HG03039 (cell line): ENCODE results near the gene SPOCK2.
"Not testable (repeated sequence)": the region's sequence is repeated elsewhere in the genome, so short reads cannot be mapped to it uniquely, and the experiment has no call there.

Experiments used
- ATAC-seq: cut with Tn5 transposase; IDR thresholded peaks from one replicate; pipeline ENCODE4 v1.9.1; 2021; ENCODE audit warnings: mild to moderate bottlenecking, moderate library complexity; ENCODE audit not compliant: unreplicated experiment

The SPOCK2 gene

DNA sequence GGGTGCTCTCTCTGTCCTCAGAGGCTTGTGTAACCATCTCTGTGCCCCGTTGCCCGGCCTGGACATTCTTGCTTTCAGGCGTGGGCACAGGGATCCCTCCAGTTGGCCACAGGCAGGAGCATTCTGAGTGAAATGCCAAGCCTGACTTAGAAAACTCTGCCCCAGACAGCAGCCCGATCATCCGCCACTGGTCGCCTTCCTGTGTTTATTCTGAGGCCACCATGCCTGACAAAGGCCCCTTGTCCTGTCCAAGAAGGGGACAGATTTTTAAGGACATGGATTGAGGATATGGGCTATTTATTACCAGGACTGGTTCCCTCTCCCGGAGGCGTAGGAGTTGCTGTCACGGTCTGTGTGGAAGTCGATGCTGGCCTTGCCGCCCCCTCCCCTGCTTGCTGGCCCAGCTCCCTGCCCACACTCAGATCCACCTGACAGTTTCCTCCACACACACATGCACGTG, 54.3 kb downstream of the SPOCK2 start:
- no peak for ATAC-seq

DNA sequence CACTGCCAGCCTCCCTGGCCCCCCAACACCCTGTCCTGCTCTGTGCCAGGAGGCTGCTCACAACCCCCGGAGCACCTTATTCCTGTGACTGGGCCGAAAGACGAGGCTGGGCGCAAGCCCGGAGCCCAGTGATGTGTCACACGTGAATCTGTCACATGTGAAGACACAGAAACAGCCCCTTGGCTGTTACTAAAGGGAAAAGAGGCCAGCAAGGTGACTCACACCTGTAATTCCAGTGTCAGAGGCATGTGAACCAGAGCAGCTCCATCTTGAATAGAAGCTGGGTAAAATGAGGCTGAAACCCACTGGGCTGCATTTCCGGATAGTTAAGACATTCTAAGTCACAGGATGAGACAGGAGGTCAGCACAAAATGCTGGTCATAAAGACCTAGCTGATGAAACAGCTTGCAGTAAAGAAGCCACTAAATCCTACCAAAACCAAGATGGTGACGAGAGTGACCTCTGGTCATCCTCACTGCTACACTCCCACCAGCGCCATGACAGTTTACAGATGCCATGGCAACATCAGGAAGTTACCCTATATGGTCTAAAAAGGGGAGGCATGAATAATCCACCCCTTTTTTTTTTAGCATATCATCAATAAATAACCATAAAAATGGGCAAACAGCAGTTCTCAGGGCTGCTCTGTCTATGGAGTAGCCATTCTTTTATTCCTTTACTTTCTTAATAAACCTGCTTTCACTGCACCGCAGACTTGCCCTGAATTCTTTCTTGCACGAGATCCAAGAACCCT, 55.8 kb downstream of the SPOCK2 start:
- ATAC-seq, result not testable (repeated sequence)

DNA sequence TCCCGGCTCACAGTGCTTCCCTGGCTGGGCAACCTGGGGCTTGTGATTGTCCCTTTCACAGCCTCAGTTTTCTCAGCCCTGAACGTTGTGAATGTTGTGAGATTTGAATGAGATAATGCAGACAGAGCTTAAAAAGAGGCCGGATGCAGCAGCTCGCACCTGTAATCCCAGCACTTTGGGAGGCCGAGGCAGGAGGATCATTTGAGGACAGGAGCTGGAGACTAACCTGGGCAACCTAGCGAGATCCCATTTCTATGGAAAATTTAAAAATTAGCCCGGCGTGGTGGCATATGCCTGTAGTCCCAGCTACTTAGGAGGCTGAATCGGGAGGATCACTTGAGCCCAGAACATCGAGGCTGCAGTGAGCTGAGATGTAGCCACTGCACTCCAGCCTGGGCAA, 56.6 kb downstream of the SPOCK2 start:
- no peak for ATAC-seq

DNA sequence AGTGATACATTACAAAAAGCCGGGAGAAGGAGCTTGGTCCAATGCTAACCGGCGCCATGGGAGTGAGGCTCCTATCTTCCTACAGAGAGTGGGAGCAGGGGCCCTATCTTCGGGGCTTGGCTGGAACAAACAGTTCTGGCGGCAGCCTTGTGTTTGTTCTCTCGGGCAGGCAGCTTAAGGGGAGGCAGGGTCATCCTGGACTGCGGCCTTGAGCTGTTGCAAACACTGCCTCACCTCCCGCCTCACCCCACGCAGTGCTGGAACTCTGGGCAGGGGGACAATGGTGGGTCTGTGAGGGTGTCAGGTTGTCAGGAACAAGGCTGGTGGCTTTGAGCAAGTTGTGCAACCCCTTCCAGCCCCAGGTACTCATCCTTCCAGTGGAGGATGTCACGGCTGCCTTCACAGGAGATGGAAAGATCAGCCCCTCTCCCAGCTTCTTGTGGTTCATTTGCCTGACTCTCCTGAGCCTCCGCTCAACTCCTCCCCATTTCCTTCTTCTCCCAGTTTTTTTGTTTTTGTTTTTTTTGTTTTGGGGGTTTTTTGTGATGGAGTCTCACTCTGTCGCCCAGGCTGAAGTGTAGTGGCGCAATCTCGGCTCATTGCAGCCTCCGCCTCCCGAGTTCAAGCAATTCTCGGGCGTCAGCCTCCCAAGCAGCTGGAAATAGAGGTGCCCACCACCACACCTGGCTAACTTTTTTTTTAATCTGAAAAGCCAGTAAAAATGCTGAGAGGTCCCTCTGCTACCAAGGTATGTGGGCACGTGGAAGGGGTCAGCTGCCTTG, 57.4 kb downstream of the SPOCK2 start:
- no peak for ATAC-seq

DNA sequence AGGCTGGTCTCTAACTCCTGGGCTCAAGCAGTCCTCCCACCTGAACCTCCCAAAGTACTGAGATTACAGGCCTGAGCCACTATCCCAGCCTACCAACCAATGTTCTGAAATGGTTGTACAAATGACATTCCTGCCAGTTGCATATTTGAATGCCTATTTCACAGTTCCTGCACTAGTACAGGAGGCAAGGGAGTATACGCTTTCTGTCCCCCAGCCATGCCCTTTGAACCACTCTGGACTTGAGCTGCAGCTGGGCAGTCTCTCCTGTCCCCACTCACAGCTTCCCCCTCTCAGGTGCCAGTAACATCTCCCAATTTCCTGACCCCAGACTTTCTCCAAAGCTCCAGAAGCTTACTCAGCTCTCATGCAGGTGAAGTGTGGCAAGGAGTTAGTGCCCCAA, 58.9 kb downstream of the SPOCK2 start:
- ATAC-seq, result no peak

DNA sequence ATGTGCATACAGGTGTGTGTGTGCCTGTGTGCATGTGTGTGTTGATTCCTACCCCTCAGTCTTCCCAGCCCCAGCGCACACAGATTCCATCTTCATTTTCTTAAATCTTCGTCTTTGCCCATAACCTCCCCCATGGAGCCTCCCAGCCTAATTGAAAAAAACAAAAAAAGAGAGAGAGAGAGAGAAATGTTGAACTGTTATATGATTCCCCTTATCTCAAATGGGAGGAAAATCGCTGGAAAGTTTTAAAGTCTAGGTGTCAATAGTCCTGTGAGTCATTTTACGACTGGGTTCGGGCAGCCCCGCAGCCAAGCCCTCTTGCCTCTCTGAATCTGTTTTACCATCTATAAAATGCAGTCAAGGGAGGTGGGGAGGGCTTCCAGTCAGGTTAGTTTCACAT, 60.9 kb downstream of the SPOCK2 start:
- ATAC-seq, result no peak

DNA sequence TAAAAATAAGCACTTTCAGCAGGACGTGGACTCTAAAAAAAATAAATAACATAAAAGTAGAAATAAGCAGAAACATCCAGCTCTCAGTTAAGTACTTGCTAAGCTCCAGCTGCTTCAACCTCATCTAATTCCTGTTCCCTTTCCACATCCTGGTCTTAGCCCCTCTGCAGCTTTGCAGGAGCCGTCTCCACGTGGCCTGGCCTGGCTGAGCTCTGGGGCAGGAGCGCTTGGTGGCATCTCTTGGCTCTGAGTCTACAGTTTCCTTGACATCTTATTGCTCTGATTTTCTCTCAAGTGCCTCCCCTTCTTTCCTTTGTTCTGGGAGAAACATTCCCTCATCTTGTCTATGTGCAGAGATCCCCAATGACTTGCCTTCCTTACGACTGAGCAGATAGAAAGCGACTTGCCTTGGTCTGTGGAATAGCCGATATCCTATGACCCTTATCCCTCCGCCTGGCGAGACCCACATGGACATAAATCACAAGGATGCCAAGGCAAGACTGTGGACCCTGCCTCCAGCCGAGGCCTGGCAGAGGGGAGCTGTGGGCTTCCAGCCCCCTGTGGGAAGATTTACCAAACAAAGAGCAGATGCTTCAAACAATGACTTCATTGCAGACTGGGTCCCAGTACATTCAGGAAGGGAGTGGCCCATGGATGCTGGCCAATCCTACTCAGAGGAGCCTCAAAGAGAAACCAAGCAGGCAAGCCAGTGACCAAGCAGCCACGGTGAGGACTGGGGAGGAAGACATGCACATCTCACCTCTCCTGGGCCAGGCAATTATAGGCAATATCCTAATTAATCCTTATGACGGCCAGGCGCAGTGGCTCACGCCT, 61.9 kb downstream of the SPOCK2 start:
- ATAC-seq, result no peak

DNA sequence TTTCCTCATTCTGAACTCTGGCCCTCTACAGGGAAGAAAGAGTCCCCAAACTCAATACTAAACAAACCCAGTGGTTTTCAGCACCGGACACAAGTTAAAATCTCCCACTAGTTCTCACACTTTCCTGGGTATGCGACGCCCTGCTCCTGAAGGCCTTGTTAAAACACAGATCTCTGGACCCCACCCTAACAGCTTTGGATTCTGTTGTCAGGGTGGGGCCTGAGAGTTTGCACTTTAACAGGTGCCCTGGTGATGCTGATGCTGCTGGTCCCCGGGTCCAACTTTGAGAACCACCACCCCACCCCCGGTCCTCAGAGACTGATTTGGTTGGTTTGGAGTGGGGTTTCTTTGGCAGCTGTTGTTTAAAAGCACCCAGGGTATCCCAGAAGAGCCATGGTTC, 62.5 kb downstream of the SPOCK2 start:
- ATAC-seq, result no peak

DNA sequence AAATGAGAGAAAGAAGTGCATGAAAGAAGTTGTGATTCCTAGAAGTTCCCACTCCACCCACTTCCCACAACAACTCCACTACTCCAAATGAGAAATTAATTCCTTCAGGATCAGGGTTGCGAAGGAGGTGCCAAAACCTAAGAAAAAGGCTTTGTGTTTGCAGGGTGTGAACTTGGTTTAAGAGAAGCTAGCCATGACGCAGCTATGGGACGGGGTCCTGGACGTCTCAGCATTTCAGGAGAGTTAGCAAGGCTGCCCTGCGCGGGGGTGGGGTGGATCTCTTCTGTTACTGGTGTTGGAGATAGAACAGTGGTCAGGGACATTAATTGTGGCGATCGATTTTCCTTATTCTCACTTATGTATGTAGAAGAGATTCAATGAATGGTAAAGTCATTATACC, 63.0 kb downstream of the SPOCK2 start:
- no peak for ATAC-seq

DNA sequence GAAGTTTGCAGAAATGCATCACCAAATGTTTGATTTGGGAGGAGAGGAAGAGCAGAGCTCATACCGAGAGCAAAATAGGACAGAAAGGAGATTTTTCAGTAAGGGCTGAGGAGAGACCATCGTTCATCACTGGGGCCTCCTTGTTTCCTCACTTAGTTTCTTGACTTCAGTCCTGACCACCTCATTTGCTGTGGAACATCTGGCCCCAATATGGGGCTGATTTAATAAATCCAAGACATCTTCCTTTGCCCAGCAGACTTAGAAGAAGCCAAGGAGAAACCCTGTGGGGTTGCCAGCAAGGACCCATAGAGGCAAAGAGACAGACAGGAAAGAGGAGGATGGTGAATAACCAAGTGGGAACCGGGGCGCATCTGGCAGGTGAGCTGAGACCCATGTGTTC, 63.8 kb downstream of the SPOCK2 start:
- ATAC-seq, result no peak

DNA sequence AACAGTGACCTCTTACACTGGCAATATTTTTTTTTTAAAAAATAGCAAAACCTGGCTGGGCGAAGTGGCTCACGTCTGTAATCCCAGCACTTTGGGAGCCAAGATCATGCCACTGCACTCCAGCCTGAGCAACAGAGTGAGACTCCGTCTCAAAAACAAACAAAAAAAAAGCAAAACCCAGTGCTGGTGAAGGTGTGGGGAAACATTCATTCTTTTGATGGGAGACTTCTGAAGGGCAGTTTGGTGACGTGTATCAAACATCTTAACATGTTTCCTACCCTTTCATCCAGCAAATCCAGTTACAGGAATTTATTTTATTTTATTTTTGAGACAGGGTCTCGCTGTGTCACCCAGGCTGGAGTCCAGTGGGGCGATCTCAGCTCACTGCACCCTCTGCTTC, 66.1 kb downstream of the SPOCK2 start:
- no peak for ATAC-seq

DNA sequence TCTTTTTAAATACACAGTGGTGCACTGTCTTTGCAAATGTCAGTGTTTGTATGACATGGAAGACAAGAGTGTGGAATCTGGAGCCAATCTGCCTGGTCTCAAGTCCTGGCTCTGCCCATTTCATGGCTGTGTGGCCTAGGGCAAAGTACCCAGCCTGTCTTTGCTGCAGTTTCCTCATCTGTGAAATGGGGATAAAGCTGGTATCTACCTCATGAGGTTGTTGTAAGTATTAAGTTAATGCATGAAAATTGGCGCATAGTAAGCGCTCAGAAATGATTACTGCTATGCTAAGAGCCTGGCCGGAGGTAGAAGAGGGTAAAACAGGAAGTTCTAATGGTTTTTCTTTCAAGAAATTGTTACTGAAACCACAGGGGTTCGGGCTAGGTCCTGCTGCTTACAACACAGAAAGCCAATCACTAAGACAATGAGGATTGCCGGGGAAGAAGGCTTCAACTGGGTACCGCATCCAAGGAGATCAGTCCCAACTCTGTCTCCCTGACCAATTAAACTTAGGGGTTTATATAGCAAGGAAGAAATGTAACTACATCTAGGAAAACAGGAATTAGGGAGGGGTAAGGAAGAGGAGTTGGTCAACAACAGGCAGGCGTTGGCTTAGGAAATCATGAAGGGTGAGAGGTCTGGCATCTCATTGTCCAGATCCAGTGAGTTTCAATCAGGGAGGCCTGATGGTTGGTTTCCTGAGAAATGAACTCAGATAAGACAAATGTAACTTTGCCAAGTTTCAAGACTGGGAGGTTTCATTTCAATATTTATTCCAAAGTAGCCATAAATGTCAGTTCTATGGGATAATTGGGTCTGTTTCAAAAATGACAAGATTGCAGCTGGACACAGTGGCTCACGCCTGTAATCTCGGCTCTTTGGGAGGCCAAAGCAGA, 67.2 kb downstream of the SPOCK2 start:
- no peak for ATAC-seq

DNA sequence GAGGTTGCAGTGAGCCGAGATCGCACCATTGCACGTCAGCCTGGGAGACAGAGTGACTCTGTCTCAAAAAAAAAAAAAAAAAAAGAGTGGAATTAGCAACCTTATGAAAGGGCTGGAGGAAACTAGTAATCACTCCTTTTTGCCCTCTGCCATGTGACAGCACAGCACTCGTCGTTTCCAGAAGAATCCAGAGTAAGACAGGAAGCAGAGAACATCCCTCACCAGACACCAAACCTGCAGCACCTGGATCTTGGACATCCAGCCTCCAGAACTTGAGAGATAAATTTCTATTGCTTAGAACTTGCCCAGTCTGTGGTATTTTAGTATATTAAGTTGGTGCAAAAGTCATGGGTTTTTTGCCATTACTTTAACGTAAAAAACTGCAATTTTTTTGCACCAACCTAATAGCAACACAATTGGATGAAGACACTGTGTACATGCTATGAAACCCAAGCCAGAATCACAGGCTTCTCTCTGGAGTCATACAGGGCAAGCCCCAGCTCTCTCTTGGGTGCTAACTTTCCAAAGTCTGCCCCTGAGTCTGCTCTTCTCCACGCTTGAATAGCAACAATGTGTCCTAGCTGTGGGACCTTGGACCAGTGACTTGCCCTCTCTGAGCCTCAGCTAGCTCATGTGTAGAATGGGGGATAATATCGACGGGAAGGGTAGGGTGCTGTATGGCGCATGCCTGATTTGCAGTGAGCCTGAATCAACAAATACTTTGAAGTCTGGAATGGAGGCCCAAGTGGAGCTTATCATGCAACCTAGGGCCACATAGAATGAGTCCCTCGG, 69.1 kb downstream of the SPOCK2 start:
- no peak for ATAC-seq

DNA sequence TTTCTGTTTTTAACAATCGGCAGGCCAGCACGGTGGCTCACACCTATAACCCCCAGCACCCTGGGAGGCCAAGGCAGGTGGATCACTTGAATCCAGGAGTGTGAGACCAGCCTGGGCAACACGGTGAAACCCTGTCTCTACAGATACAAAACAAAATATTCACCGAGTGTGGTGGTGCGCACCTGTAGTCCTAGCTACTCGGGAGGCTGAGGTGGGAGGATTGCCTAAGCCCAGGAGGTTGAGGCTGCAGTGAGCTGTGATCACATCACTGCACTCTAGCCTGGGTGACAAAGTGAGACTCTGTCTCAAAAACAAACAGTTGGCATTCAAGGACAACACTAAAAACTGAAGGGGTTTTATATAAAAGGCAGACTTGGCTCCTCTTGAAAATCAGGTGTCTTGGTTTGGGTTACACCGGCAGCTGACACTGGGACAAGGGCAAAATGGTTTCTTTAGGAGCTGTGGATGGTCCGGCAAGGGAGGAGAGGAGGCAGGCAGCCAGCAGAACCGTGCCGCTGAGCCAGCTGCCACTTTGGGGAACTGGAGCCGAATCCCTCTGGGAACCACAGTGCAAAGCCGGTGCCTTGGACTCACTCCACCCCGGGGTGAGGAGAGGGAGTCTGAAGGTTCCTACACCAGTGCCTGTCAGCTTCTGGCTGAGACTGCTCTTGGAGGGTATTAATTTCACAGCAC, 71.6 kb downstream of the SPOCK2 start:
- no peak for ATAC-seq

DNA sequence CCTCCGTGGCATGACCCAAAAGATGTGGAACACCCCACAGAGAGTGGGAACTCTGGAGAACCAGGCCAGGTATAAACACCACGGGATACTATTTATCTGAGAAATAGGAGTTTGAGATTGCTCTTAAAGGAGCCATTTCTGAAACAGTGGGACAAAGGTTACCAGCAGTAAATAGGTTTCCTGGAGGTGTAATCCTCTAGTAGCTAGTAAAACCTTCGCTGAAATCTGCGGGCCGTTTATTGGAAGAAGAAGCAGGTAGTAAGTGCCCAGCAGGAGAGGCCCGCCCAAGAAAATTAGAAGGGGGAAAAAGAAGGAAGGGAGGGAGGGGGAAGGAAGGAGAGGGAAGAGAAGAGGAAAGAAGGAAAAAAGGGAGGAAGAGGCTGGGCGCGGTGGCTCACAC, 72.5 kb downstream of the SPOCK2 start:
- ATAC-seq, result no peak

DNA sequence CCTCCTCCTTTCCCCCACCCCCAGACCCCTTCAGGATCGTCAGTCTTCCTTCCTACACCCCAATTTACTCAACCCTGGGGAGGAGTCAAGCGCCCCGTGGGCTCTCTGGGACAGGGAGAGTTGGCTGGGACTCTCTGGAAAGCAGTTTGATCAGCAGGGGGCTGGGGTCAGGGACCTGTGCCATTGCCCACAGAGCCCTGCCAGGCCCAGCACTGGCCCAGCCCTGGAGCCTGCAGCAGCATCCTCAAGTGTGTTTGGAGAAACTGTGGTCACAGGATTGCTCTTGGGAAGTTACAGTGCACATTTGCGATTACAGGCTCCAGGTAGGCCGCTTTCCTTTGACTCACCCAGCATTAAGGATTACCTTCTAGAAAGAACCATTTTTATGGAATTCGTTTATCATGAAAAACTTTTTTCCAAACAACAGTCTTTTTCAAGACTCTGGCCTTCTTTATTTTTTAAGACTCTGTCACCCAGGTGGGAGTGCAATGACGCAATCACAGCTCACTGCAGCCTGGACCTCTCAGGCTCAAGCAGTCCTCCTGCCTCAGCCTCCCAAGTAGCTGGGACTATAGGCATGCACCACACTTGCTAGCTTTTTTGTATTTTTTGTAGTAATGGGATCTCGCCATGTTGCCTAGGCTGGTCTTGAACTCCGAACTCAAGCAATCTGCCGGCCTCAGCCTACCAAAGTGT, 73.4 kb downstream of the SPOCK2 start:
- no peak for ATAC-seq

DNA sequence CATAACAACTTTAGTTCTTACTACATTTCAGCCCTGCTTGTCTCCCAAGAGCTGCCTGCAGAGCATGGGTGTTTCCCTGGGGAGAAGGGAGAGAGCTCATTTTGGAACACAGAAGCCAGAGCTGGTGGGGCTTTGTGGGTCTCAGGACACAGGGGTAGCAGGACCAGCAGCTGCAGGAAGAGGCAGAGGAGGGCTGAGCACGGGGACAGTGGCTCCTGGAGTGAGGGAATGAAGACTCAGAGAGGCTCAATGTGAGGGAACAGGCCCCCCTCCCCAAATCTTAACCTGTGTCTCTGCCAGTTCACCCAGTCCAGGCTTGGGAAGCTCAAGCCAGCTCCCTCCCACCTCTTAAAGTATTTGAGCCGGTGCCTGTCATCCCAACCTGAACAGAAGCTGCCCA, 74.2 kb downstream of the SPOCK2 start:
- ATAC-seq, result no peak

DNA sequence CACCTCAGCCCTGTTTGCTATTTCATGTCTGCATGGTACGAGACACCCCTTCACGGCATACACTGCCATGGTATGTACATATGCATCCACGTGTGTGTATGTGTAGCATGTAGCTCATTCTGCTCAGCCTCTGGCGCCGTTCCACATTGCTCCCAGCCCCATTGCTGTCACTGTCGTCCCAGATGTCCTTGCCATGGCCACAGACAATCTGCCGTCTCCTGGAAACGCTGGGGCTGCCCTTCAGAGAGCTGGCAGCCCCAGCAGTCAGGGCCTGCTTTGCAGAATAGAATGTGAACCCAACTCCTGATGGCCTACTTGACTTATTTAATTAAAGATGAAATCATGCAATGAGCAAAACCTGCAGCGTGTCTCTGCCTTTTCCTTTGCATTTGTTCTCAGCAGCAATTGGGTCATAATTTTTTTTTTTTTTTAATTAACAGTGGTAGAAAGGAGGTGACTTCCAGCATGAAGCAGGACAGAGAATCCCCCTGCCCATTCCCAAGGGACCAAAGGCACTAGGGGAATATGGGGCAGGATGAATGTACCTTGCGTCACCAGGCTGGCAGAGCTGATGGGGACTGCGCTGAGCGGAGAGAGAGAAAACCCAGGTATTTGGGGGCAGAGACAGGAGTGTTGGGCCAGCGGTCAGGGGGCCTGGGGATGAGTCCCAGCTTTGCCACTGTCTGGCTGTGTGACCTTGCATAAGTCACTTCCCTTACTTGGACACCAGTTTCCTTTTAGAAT, 75.0 kb downstream of the SPOCK2 start:
- no peak for ATAC-seq
